GM18868 (cell line): Measurements from ENCODE around the gene MACROH2A1.

Experiments
- ATAC-seq: cut with Tn5 transposase; IDR thresholded peaks from one replicate; pipeline ENCODE4 v1.9.1; 2021; ENCODE audit warnings: mild to moderate bottlenecking, moderate library complexity; ENCODE audit not compliant: unreplicated experiment

Gene MACROH2A1

GRCh38 chr5:135357685-135358084 is 41.3 kb downstream of the MACROH2A1 start:
- ATAC-seq, result no peak

- ATAC-seq, result no peak
Observed at GRCh38 chr5:135356522-135357318, 42.3 kb downstream of the MACROH2A1 start.

GRCh38 chr5:135355169-135355568 is 43.9 kb downstream of the MACROH2A1 start:
- ATAC-seq, result no peak

GRCh38 chr5:135353952-135354721 is 44.9 kb downstream of the MACROH2A1 start:
- ATAC-seq, result no peak

GRCh38 chr5:135350536-135350935 is 48.5 kb downstream of the MACROH2A1 start:
- ATAC-seq, result no peak

- ATAC-seq, result no peak
Observed at GRCh38 chr5:135349886-135350285, 49.1 kb downstream of the MACROH2A1 start.

- no peak for ATAC-seq
Observed at GRCh38 chr5:135349451-135349850, 49.6 kb downstream of the MACROH2A1 start.

GRCh38 chr5:135348918-135349317 is 50.1 kb downstream of the MACROH2A1 start:
- no peak for ATAC-seq

GRCh38 chr5:135347392-135347791 is 51.6 kb downstream of the MACROH2A1 start:
- ATAC-seq, result no peak

GRCh38 chr5:135345956-135346731 is 52.9 kb downstream of the MACROH2A1 start:
- no peak for ATAC-seq

- no peak for ATAC-seq
Observed at GRCh38 chr5:135344349-135344748, 54.7 kb downstream of the MACROH2A1 start.

GRCh38 chr5:135343413-135343812 is 55.6 kb downstream of the MACROH2A1 start:
- no peak for ATAC-seq

- peak; percentile 88 for ATAC-seq
Observed at GRCh38 chr5:135342551-135342875, 56.5 kb downstream of the MACROH2A1 start.

GRCh38 chr5:135341696-135342550 is 57.1 kb downstream of the MACROH2A1 start:
- ATAC-seq, result no peak

- ATAC-seq, result no peak
Observed at GRCh38 chr5:135341016-135341666, 57.9 kb downstream of the MACROH2A1 start.

- no peak for ATAC-seq
Observed at GRCh38 chr5:135340568-135340967, 58.5 kb downstream of the MACROH2A1 start.

GRCh38 chr5:135339623-135340022 is 59.4 kb downstream of the MACROH2A1 start:
- ATAC-seq, result no peak

- no peak for ATAC-seq
Observed at GRCh38 chr5:135339189-135339588, 59.8 kb downstream of the MACROH2A1 start.

- ATAC-seq, result no peak
Observed at GRCh38 chr5:135337064-135337463, 62.0 kb downstream of the MACROH2A1 start.
